ENCODE data around the gene PLAAT2.
"Not testable (repeated sequence)": the region's sequence is repeated elsewhere in the genome, so short reads cannot be mapped to it uniquely, and the experiment has no call there.

The PLAAT2 gene

GRCh38 chr11:63549411-63549810, 13.8 kb downstream of the PLAAT2 start:
- DNase-seq (ENCODE audit: low read depth in 2 of 2) = no peak

GRCh38 chr11:63548178-63548577, 15.0 kb downstream of the PLAAT2 start:
- DNase-seq (ENCODE audit: low read depth in 2 of 2) = no peak

- DNase-seq (ENCODE audit: low read depth in 2 of 2) = no peak
These were observed 16.1 kb downstream of the PLAAT2 start for GRCh38 chr11:63547061-63547460.

- DNase-seq (ENCODE audit: low read depth in 2 of 2) = no peak
These were observed 19.5 kb downstream of the PLAAT2 start for GRCh38 chr11:63543711-63544110.

- DNase-seq (ENCODE audit: low read depth in 2 of 2) = not testable (repeated sequence)
These were observed 20.7 kb downstream of the PLAAT2 start for GRCh38 chr11:63542506-63542905.

- peak in 1 of 2 experiments; percentile 8 for DNase-seq (ENCODE audit: low read depth in 2 of 2)
These were observed 25.7 kb downstream of the PLAAT2 start for GRCh38 chr11:63537293-63538101.

- peak in 1 of 2 experiments; percentile 9 for DNase-seq (ENCODE audit: low read depth in 2 of 2)
These were observed 26.4 kb downstream of the PLAAT2 start, which contains the start of gene PLAAT4 for GRCh38 chr11:63536669-63537292. PLAAT4 (plus strand) TSS chr11:63536808; CDS start chr11:63536869, 61 bp downstream.

- DNase-seq (ENCODE audit: low read depth in 2 of 2) = no peak
These were observed 27.4 kb downstream of the PLAAT2 start for GRCh38 chr11:63535734-63536133.

GRCh38 chr11:63534895-63535461, 28.2 kb downstream of the PLAAT2 start:
- DNase-seq (ENCODE audit: low read depth in 2 of 2) = no peak

GRCh38 chr11:63534076-63534475, 29.1 kb downstream of the PLAAT2 start:
- no peak for DNase-seq (ENCODE audit: low read depth in 2 of 2)

- no peak for DNase-seq (ENCODE audit: low read depth in 2 of 2)
These were observed 30.2 kb downstream of the PLAAT2 start for GRCh38 chr11:63532799-63533475.

GRCh38 chr11:63532117-63532516, 31.1 kb downstream of the PLAAT2 start:
- no peak for DNase-seq (ENCODE audit: low read depth in 2 of 2)

- peak; percentile 45 for DNase-seq (ENCODE audit: low read depth in 2 of 2)
These were observed 31.9 kb downstream of the PLAAT2 start for GRCh38 chr11:63531074-63531792.

GRCh38 chr11:63530021-63530420, 33.2 kb downstream of the PLAAT2 start:
- DNase-seq (ENCODE audit: low read depth in 2 of 2) = no peak

GRCh38 chr11:63529373-63529772, 33.8 kb downstream of the PLAAT2 start:
- not testable (repeated sequence) for DNase-seq (ENCODE audit: low read depth in 2 of 2)

GRCh38 chr11:63528729-63529278, 34.4 kb downstream of the PLAAT2 start:
- DNase-seq (ENCODE audit: low read depth in 2 of 2) = not testable (repeated sequence)

- not testable (repeated sequence) for DNase-seq (ENCODE audit: low read depth in 2 of 2)
These were observed 35.0 kb downstream of the PLAAT2 start for GRCh38 chr11:63528156-63528555.

- DNase-seq (ENCODE audit: low read depth in 2 of 2) = no peak
These were observed 35.5 kb downstream of the PLAAT2 start for GRCh38 chr11:63527667-63528066.

GRCh38 chr11:63523151-63523550, 40.0 kb downstream of the PLAAT2 start:
- DNase-seq (ENCODE audit: low read depth in 2 of 2) = no peak

- no peak for DNase-seq (ENCODE audit: low read depth in 2 of 2)
These were observed 41.3 kb downstream of the PLAAT2 start for GRCh38 chr11:63521896-63522295.

- no peak for DNase-seq (ENCODE audit: low read depth in 2 of 2)
These were observed 42.5 kb downstream of the PLAAT2 start for GRCh38 chr11:63520606-63521170.
